Measurements from ENCODE around the gene C3orf49. TPM values are rescaled to one million over a fixed set of nuclear protein-coding genes. Genes with fewer than 3 reads are reported as not detected.

Gene C3orf49
- total RNA-seq, 1 donor from 2014 or later: not detected

DNA sequence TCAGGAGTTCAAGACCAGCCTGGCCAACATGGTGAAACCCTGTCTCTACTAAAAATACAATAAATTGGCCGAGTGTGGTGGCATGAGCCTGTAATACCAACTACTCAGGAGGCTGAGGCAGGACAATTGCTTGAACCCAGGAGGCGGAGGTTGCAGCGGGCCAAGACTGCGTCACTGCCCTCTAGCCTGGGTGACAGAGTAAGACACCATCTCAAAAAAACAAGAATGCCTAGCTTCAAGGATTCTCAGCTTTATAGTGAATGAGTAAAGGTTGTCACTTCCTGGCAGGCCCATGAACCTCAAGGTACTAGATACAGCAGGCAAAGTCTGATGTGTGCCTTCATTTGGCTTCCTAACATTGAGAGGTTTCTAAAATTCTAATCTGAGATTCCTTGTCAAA is 30.1 kb downstream of the C3orf49 start:
- intact Hi-C loops (cut with micrococcal nuclease): no loop called here

GRCh38 chr3:63851287-63851686 is 32.2 kb downstream of the C3orf49 start:
- intact Hi-C loops (cut with micrococcal nuclease): no loop called here

GRCh38 chr3:63853106-63853505 is 34.0 kb downstream of the C3orf49 start:
- intact Hi-C loops (cut with micrococcal nuclease): no loop called here

DNA sequence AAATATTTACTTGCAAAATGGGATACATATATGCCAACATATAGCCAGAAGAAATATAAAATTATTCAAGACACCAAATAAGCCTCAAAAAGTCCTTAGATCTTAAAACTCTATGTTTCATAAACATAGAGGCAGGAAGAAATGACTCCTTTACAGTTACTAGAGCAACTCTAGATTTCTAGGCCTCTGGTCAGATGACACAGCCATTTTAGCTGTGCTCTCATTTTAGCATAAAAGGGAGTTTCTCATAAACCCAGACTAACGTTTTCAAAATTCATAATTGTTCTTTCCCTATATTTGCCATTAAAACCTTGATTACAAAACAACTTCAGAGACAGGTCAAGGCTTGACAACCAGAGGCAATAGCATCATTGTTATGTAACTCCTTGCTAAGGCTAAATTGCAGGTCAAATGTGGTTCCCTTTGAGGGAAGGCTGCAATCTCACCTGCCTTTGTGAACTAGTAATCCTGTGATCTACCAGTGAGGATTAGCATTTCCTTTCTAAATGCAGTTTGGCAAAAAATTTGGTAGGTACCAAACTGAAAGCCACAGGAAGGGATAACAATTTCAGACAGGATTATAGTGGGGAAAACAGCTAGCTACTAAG is 36.3 kb downstream of the C3orf49 start:
- intact Hi-C loops (cut with micrococcal nuclease): no loop called here

DNA sequence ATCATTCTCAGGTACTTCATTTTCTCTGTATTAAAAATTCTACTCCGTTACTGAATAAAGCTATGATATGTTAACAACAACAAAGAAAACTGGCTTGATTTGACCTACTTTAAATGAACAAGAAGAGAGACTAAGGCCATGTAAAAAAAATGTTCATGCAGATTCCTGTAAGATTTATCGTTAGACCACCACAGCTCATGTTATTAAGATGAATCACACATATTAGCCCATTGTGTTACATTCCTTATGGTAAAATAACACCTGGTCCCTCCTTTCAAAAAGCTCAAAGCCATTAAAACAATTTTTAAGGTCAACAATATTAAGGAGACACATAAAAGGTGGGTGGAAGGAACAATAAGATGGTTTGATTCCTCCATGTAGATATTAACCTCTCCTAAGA is 38.2 kb downstream of the C3orf49 start:
- intact Hi-C loops (cut with micrococcal nuclease): no loop called here

DNA sequence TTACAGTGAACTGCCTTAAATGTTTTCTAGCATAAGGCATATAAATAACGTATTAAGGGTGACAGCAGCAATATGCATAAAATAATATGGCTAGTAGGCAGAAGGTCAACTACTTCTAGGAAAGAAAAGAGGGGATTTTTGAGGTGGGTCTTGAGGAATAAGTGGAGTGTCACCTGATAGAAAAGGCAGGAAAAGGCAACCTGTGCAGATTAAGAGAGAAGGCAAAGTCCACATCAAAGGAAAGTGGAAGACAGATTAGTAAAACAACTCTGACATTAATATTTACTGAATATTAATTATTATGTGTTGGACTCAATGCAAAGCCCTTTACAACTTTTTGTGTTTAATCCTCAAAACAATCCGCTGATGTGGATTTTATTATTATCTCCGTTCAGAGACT is 41.7 kb downstream of the C3orf49 start:
- intact Hi-C loops (cut with micrococcal nuclease): no loop called here

DNA sequence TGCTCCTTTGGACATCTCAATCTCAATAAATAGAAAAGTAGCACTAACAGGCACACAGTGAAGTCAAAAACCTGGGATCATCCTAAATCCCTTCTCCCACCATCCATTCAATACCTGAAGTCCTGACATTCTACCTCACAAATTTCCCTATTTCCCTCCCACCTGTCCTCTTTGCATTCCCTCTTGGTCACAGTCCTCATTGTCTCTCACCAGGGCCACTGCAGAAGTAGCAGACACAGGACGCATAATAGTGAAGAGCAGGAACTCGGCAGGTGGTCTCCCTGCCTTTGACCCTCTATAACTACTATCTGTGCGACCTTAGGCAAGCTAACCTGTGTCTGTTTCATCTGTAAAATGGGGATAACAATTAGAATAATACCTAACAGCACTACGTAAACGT is 42.2 kb downstream of the C3orf49 start:
- intact Hi-C loops (cut with micrococcal nuclease): no loop called here

GRCh38 chr3:63862804-63863149 is 43.7 kb downstream of the C3orf49 start:
- intact Hi-C loops (cut with micrococcal nuclease): loop anchor here (1.0 kb wide), 1 partner anchor 106 kb away; no protein-coding TSS in a partner anchor

DNA sequence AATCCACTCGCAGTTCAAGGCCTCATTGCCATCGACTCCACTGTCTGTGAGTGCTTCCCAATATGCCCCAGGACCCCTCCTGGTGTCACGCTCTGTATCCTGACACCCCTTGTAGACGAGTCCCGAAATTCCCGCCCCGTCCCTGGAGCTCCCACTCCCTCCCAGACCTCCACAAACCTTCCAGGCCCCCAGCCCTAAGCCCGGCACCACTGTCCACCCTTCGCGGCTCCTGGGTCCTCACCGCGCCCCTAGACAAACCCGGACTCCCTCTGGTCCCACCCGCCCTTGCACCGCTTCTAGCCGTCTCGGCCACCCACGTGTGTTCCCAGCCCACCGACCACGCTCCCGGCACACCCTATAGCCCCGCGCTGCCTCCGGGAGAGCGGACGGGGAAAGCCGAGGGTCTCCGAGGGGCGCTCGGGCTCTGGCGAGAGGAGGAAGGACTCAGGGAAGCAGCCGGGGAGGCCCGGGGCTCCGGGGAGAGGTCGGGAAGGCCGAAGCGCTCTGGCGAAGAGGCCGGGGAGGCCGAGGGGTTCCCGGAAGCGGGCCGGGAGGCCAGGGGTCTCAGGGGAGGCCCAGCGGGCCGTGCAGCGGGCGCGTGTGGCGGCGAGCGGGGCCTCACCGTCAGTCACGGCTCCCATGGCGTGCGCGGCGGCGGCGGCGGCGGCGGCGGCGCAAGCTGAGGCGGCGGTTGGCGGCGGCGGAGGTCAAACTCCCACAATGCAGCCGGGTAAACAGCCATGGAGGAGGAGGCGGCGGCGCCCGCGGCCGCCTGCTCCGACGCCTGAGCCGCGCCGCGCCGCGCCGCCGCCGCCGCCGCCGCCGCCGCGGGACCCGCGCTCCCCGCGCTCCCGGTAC is 44.3 kb downstream of the C3orf49 start, which contains the start of the genes ATXN7 and THOC7:
TSS of gene ATXN7 (plus strand) at position 718 of the 858 bp plus-strand sequence. CDS start 48,732 bp downstream, outside the sequence.
TSS of gene THOC7 (minus strand) at position 656 of the 858 bp plus-strand sequence. CDS start at position 641, 15 bp downstream.
- intact Hi-C loops (cut with micrococcal nuclease): loop anchor here (1.0 to 2.0 kb wide), 3 partner anchors 48 to 159 kb away; partner anchors contain the start of gene PSMD6

DNA sequence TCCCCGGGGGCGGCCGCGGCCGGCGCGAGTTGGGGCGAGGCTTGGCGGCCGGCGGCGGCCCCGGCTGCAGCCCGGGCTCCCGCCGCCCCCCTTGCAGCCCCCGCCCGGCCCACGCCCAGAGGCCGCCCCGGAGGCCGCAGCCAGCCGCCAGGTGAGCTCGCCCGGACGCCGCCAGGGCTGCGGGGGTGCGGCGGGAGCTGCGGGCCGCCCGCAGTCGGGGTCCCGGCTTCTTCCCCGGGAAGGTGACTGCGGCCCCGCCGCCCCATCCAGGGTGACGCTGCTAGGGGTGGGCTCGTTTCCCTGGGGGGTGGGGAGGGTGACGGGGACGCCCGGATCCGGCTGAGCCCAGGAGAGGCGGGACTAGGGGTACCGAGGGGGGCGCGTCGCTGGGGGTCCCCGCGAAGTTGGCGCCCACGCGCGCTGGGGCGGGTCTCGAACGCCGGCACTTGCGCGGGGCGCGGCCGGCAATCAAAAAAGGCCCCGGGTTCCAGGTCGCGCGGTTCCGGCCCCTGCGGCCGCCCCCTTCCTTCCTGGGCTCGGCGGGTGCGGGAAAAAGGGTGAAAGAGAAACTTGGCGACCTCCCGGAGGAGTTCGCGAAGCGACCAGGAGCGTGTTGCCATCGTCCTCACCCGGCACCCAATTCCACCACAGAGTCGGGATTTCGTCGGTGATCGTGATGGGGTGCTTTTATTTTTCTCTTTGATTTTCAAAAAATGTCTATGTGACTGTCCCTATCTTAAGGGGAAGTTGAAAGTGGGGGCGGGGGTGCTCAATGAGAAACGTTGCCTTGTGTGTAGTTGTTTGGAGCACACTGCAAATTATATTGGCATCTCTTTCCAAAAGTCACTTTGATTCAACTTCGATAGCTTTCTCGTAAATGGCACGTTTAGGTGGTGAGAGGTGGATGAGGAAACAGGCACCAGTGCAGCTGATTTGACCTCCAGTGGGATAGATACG is 45.2 kb downstream of the C3orf49 start:
- intact Hi-C loops (cut with micrococcal nuclease): loop anchor here (1.0 to 2.0 kb wide), 2 partner anchors 47 to 159 kb away; partner anchors contain the start of gene PSMD6

DNA sequence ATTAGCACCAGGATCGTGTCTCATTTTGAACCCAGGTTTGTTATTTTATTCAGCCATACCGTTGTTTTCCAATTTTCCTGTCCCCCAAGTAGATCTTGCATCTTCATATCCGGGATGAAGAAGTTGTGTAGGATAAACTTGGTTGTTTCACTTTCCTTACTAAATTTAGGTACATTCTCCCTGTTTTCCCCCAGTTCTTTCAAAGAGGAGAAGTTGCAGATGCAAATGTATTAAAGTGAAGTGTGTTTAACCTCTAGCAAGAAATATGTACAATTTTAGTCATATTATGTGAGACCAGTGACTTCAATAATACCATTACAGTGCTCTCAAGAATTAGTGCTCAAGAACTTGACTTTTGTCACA is 45.8 kb downstream of the C3orf49 start:
- intact Hi-C loops (cut with micrococcal nuclease): loop anchor here (1.0 to 2.0 kb wide), 2 partner anchors 46 to 158 kb away; partner anchors contain the start of gene PSMD6

DNA sequence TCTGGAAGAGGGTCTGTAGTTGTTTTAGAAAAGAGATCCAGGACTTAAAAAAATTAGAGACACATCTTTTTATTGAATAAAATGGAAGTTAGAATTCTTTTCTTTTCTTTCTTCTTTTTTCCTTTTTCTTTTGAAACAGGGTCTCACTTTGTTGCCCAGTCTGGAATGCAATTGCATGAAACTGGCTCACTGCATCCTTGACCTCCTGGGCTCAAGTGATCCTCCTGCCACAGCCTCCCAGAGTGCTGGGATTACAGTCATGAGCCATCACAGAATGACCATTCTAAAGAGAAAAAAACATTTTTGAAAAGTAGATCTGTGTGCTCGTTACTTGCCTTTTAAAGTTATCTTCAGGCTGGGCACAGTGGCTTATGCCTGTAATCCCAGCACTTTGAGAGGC is 48.1 kb downstream of the C3orf49 start:
- intact Hi-C loops (cut with micrococcal nuclease): no loop called here

DNA sequence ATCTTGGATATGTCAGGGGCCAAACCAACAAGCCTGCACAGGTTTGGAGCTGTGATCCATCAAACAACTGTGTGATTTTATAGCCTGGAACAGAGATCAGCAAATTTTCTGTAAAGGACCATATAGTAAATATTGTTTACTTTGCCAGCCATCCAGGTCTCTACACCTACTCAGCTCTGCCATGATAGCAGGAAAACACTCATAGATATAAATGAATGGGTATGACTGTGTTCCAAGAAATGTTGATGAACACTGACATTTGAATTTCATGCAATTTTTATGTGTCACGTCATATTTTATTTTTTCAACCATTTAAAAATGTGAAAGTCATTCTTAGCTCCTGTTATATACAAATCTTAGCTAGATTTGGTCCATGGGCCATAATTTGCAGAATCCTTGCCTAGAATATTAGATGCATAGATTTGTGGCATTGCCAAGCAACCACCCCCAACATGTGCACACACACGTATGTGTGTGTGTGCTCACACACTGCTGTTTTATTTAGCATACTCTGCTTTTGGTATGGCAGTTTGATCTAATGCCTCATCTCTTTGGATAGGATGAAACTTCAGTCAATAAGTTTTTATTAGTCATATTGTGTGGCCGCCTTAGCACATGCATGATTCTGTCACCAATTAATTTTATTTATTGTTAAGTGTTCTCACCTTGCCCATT is 51.0 kb downstream of the C3orf49 start:
- intact Hi-C loops (cut with micrococcal nuclease): no loop called here

- intact Hi-C loops (cut with micrococcal nuclease): no loop called here
Observed at GRCh38 chr3:63870615-63871005, 51.5 kb downstream of the C3orf49 start.

DNA sequence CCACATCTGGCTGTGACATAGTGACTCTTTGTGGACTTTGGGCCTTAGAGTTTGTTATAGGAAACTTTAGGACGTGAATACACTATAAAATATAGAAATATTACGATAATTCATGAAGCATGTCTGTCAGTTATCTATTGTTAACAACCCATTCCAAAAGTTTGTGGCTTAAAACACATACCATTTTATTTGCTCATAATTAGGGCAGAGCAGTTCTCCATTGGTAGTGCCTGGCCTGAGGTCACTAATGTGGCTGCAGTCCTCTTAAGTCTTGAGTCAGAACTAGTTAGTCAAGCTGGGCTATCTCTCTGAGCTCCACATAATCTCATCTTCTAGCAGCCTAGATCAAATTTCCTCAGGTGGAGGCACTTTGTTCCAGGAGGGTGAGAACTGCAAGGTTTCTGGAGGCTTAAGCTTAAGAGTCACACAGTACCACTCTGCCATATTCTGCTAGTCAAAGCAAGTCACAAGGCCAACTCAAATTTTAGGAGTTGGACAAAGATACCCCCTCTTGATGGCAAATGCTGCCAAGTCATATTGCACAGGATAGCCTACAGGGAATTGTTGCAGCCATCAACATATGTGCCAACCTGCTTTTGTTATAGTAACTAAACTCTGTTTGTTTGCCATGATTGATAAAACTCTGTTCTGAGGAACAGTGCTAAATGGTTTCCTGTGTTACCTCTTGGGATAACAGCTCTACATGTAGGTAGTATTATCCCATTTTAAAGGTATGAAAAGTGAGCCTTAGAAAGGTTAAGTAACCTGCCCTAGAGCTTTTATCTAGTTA is 53.2 kb downstream of the C3orf49 start:
- intact Hi-C loops (cut with micrococcal nuclease): no loop called here

DNA sequence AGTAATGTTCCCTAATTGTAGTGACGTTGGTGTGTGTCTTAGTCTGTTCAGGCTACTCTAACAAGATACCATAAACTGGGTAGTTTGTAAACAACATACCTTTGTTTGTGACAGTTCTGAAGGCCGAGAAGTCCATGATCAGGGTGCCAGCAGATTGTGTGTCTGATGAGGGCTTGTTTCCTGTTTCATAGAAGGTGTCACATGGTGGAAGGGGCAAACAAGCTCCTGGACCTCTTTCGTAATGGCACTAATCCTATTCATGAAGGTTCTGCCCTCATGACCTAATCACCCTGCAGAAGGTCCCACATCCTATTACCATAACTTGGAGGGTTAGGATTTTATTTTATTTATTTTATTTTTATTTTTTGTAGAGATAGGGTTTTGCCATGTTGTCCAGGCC is 55.7 kb downstream of the C3orf49 start:
- intact Hi-C loops (cut with micrococcal nuclease): no loop called here

- intact Hi-C loops (cut with micrococcal nuclease): no loop called here
Observed at GRCh38 chr3:63875510-63875909, 56.4 kb downstream of the C3orf49 start.

DNA sequence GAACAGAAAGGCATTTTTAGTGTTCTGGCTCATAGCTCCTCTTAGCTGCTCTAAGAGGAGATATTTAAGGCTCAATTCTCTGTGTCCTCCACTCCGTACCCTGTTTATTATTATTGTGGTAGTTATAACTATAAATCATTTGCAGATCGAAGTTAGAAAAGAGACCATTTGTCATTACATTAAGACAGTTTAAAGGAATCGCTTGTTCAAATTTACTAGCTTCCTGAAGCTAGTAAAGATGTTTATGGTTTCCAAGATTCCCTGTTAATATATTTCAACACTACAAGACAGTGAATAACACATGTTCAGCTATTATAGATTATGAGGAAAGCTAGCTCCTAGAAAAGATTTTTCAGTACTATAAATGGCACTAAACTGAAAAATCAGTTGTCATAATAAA is 57.2 kb downstream of the C3orf49 start:
- intact Hi-C loops (cut with micrococcal nuclease): no loop called here

- intact Hi-C loops (cut with micrococcal nuclease): no loop called here
Observed at GRCh38 chr3:63877737-63878393, 58.8 kb downstream of the C3orf49 start.
